ENCODE data around the gene NCOA1.

The NCOA1 gene

GRCh38 chr2:24717263-24717951 lies 226.4 kb downstream of the NCOA1 start:
- Histone ChIP-seq H3F3A (ENCODE audit: insufficient read depth, low read length) (no peaks in the 10 kb centered on the region; the same call in 1 of the 2 replicates), H3K4me1 (ENCODE audit: insufficient read depth, low read length, severe bottlenecking) (no peaks in the 10 kb centered on the region), H3K79me2 (ENCODE audit: insufficient read depth, low read length) (no peaks in the 10 kb centered on the region), H3K27me3 (ENCODE audit: insufficient read depth, low read length) (no peaks in the 10 kb centered on the region), H2AFZ (ENCODE audit: low read length) (no peak overlapping the region), H3K4me2 (ENCODE audit: low read length) (no peak overlapping the region), H4K20me1 (ENCODE audit: insufficient read depth, low read length) (no peaks in the 10 kb centered on the region), H3K9me3 (ENCODE audit: low read length) (no peaks in the 10 kb centered on the region), H3K36me3 (ENCODE audit: insufficient read depth, low read length) (peaks cover under 1% of the 10 kb centered on the region; the same call in 1 of the 2 replicates), H3K27ac (ENCODE audit: low read depth, low read length, poor library complexity, severe bottlenecking) (no peak overlapping the region), H3K9ac (ENCODE audit: low read length) (no peak overlapping the region), H3K4me3 (ENCODE audit: low read depth, low read length, poor library complexity, severe bottlenecking) (no peak overlapping the region), H3K9me2 (ENCODE audit: low read depth, low read length) (no peaks in the 10 kb centered on the region)
- TF ChIP-seq, protein P1, sequence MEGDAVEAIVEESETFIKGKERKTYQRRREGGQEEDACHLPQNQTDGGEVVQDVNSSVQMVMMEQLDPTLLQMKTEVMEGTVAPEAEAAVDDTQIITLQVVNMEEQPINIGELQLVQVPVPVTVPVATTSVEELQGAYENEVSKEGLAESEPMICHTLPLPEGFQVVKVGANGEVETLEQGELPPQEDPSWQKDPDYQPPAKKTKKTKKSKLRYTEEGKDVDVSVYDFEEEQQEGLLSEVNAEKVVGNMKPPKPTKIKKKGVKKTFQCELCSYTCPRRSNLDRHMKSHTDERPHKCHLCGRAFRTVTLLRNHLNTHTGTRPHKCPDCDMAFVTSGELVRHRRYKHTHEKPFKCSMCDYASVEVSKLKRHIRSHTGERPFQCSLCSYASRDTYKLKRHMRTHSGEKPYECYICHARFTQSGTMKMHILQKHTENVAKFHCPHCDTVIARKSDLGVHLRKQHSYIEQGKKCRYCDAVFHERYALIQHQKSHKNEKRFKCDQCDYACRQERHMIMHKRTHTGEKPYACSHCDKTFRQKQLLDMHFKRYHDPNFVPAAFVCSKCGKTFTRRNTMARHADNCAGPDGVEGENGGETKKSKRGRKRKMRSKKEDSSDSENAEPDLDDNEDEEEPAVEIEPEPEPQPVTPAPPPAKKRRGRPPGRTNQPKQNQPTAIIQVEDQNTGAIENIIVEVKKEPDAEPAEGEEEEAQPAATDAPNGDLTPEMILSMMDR (IDR thresholded peaks at IDR 0.05; ENCODE audit: low read length), result no peak
- TF ChIP-seq EZH2 (IDR thresholded peaks at IDR 0.05; ENCODE audit: borderline replicate concordance, low read length), result no peak

GRCh38 chr2:24720310-24720709 lies 229.3 kb downstream of the NCOA1 start:
- Histone ChIP-seq H3K4me3 (ENCODE audit: low read depth, low read length, poor library complexity, severe bottlenecking) (no peak overlapping the region), H3K79me2 (ENCODE audit: insufficient read depth, low read length) (no peaks in the 10 kb centered on the region), H2AFZ (ENCODE audit: low read length) (no peak overlapping the region), H4K20me1 (ENCODE audit: insufficient read depth, low read length) (no peaks in the 10 kb centered on the region), H3F3A (ENCODE audit: insufficient read depth, low read length) (no peaks in the 10 kb centered on the region; the same call in 1 of the 2 replicates), H3K9me3 (ENCODE audit: low read length) (no peaks in the 10 kb centered on the region), H3K27ac (ENCODE audit: low read depth, low read length, poor library complexity, severe bottlenecking) (no peak overlapping the region), H3K27me3 (ENCODE audit: insufficient read depth, low read length) (no peaks in the 10 kb centered on the region), H3K36me3 (ENCODE audit: insufficient read depth, low read length) (no peaks in the 10 kb centered on the region), H3K4me1 (ENCODE audit: insufficient read depth, low read length, severe bottlenecking) (no peaks in the 10 kb centered on the region), H3K4me2 (ENCODE audit: low read length) (no peak overlapping the region), H3K9ac (ENCODE audit: low read length) (no peak overlapping the region), H3K9me2 (ENCODE audit: low read depth, low read length) (no peaks in the 10 kb centered on the region; the same call in 1 of the 2 replicates)
- TF ChIP-seq, protein P1 (IDR thresholded peaks at IDR 0.05; ENCODE audit: low read length), result no peak
- TF ChIP-seq EZH2 (IDR thresholded peaks at IDR 0.05; ENCODE audit: borderline replicate concordance, low read length), result no peak

- no peak overlapping the region for H3K4me2 ChIP-seq (ENCODE audit: low read length)
- H3K36me3 ChIP-seq (ENCODE audit: insufficient read depth, low read length), result no peaks in the 10 kb centered on the region
- H3K27ac ChIP-seq (ENCODE audit: low read depth, low read length, poor library complexity, severe bottlenecking), result no peak overlapping the region
Measured at GRCh38 chr2:24721470-24721869, 230.4 kb downstream of the NCOA1 start.

More at GRCh38 chr2:24721470-24721869, 230.4 kb downstream of the NCOA1 start:
- TF ChIP-seq, protein P1 (IDR thresholded peaks at IDR 0.05; ENCODE audit: low read length), result no peak
- TF ChIP-seq EZH2 (IDR thresholded peaks at IDR 0.05; ENCODE audit: borderline replicate concordance, low read length), result no peak
- no peaks in the 10 kb centered on the region for H3K9me3 ChIP-seq (ENCODE audit: low read length)
- no peak overlapping the region for H3K4me3 ChIP-seq (ENCODE audit: low read depth, low read length, poor library complexity, severe bottlenecking)
- no peak overlapping the region for H2AFZ ChIP-seq (ENCODE audit: low read length)
- no peaks in the 10 kb centered on the region; the same call in 1 of the 2 replicates for H3K9me2 ChIP-seq (ENCODE audit: low read depth, low read length)
- no peaks in the 10 kb centered on the region for H3K4me1 ChIP-seq (ENCODE audit: insufficient read depth, low read length, severe bottlenecking)
- no peaks in the 10 kb centered on the region for H4K20me1 ChIP-seq (ENCODE audit: insufficient read depth, low read length)
- H3K27me3 ChIP-seq (ENCODE audit: insufficient read depth, low read length), result no peaks in the 10 kb centered on the region
- H3K9ac ChIP-seq (ENCODE audit: low read length), result no peak overlapping the region
- no peaks in the 10 kb centered on the region for H3K79me2 ChIP-seq (ENCODE audit: insufficient read depth, low read length)
- H3F3A ChIP-seq (ENCODE audit: insufficient read depth, low read length), result no peaks in the 10 kb centered on the region; the same call in 1 of the 2 replicates
